Duodenal mucosa (tissue), 2 donors: ENCODE results near the gene TECRL.

Source experiments
- H3K27ac ChIP-seq: one replicate; pipeline ENCODE4 v1.7.0; 2013; ENCODE audit warnings: low read depth, low read length
- H3K27me3 ChIP-seq, 2 donors: one replicate each; pipeline ENCODE4 v1.7.0; 2013; ENCODE audit warnings: low read length in 2 of 2, control low read depth in 1 of 2; ENCODE audit not compliant: insufficient read depth in 2 of 2, control insufficient read depth in 1 of 2
- H3K36me3 ChIP-seq, 2 donors: one replicate each; pipeline ENCODE4 v1.7.0; 2013; ENCODE audit warnings: low read length in 2 of 2, control low read depth in 1 of 2; ENCODE audit not compliant: insufficient read depth in 2 of 2, control insufficient read depth in 1 of 2
- H3K4me1 ChIP-seq, 2 donors: one replicate each; pipeline ENCODE4 v1.7.0; 2013; ENCODE audit warnings: low read length in 2 of 2, control low read depth in 1 of 2; ENCODE audit not compliant: insufficient read depth in 2 of 2, control insufficient read depth in 1 of 2
- H3K4me3 ChIP-seq, 2 donors: one replicate each; pipeline ENCODE4 v1.7.0; 2013; ENCODE audit warnings: low read length in 2 of 2, low read depth in 1 of 2
- H3K9ac ChIP-seq, 2 donors: one replicate each; pipeline ENCODE4 v1.7.0; 2013; ENCODE audit warnings: low read length in 2 of 2, low read depth in 1 of 2
- H3K9me3 ChIP-seq, 2 donors: one replicate each; pipeline ENCODE4 v1.7.0; 2013; ENCODE audit warnings: low read length in 2 of 2, control low read depth in 1 of 2; ENCODE audit not compliant: control insufficient read depth in 1 of 2

TECRL gene

GRCh38 chr4:64385220-64385619 lies 24.0 kb downstream of the TECRL start:
- Histone ChIP-seq H3K36me3 (no peaks in the 10 kb centered on the region), H3K27me3 (no peaks in the 10 kb centered on the region), H3K27ac (no peak overlapping the region), H3K4me3 (no peak overlapping the region), H3K9me3 (peaks cover 3% of the 10 kb centered on the region in 2 donors), H3K9ac (no peak overlapping the region), H3K4me1 (no peaks in the 10 kb centered on the region)

- no peak overlapping the region for H3K27ac ChIP-seq
- no peak overlapping the region for H3K4me3 ChIP-seq
- no peak overlapping the region for H3K9ac ChIP-seq
- no peaks in the 10 kb centered on the region for H3K27me3 ChIP-seq
- H3K4me1 ChIP-seq: no peaks in the 10 kb centered on the region
- no peaks in the 10 kb centered on the region for H3K36me3 ChIP-seq
- peaks cover 3% of the 10 kb centered on the region in 2 donors for H3K9me3 ChIP-seq
Observed at GRCh38 chr4:64384237-64385203, 24.7 kb downstream of the TECRL start.

GRCh38 chr4:64368741-64369140 lies 40.5 kb downstream of the TECRL start:
- Histone ChIP-seq H3K4me1 (no peaks in the 10 kb centered on the region), H3K27me3 (no peaks in the 10 kb centered on the region), H3K27ac (no peak overlapping the region), H3K36me3 (no peaks in the 10 kb centered on the region), H3K4me3 (no peak overlapping the region), H3K9ac (no peak overlapping the region), H3K9me3 (peaks cover 0 to 2% of the 10 kb centered on the region in 2 donors)

GRCh38 chr4:64361399-64361740 lies 47.9 kb downstream of the TECRL start:
- no peaks in the 10 kb centered on the region for H3K27me3 ChIP-seq
- H3K9ac ChIP-seq: no peak overlapping the region
- peaks cover 2 to 6% of the 10 kb centered on the region in 2 donors for H3K9me3 ChIP-seq
- no peak overlapping the region for H3K4me3 ChIP-seq
- H3K27ac ChIP-seq: no peak overlapping the region
- no peaks in the 10 kb centered on the region for H3K4me1 ChIP-seq
- H3K36me3 ChIP-seq: no peaks in the 10 kb centered on the region

DNA sequence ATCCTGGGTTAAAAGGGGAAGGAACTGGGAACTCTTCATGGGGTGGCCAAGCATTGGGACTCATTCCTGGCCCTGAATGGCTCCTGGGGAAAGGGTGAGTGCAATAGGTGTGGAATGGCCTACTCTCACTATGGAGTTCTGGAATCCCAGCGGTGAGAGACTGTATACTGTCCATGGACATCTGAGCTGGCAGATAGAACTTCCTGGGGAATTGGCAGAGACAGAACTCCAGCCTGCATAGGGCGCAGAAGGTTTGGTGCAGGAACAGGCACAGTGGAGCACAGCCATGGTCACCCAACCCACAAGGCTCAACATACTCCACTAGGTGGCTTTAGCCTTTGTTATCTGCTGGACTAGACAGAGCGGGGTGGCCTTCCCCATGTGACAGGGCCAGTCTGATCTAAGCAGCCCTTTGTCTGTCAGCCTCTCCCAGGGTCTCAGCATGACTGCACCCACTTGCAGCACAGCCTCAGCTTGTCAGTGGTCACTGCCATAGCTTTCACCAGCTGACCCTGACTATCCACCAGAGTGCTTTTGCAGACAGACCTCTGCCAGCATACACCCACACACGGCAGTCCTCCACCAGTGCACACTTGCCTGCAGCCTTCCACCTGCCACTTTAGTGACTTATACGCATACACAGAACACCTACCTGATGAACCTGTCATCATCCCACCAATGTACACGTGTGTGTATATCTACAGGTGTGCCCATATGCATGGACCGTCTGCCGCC lies 48.4 kb downstream of the TECRL start:
- Histone ChIP-seq H3K27me3 (no peaks in the 10 kb centered on the region), H3K9me3 (peaks cover 2 to 6% of the 10 kb centered on the region in 2 donors), H3K4me3 (no peak overlapping the region), H3K27ac (no peak overlapping the region), H3K9ac (no peak overlapping the region), H3K4me1 (no peaks in the 10 kb centered on the region), H3K36me3 (no peaks in the 10 kb centered on the region)

DNA sequence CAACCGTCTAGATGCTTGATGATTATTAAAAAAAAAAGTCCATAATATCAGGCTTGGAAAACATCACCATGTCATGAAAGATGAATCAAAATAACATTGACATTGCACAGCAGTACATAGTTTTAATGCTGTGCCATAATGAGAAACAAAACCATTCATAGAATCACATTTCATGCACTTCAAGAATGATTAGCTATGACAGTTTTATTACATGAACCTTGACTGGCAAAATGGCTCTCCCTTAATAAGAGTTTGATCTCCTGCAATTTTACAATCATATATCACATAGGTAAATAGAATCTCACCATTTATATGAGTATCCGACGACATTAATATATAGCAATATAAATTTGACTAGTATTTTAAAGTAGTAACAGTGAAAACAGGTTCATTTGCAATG lies 49.8 kb downstream of the TECRL start:
- no peaks in the 10 kb centered on the region for H3K27me3 ChIP-seq
- H3K4me3 ChIP-seq: no peak overlapping the region
- no peaks in the 10 kb centered on the region for H3K4me1 ChIP-seq
- no peaks in the 10 kb centered on the region for H3K36me3 ChIP-seq
- H3K9me3 ChIP-seq: peaks cover 0 to 6% of the 10 kb centered on the region in 2 donors
- no peak overlapping the region for H3K9ac ChIP-seq
- H3K27ac ChIP-seq: no peak overlapping the region

- H3K9me3 ChIP-seq: peaks cover 0 to 2% of the 10 kb centered on the region in 2 donors
- H3K4me1 ChIP-seq: no peaks in the 10 kb centered on the region
- H3K27ac ChIP-seq: no peak overlapping the region
- no peaks in the 10 kb centered on the region for H3K36me3 ChIP-seq
- no peak overlapping the region for H3K9ac ChIP-seq
- no peaks in the 10 kb centered on the region for H3K27me3 ChIP-seq
- no peak overlapping the region for H3K4me3 ChIP-seq
Observed at GRCh38 chr4:64353904-64354303, 55.3 kb downstream of the TECRL start.

DNA sequence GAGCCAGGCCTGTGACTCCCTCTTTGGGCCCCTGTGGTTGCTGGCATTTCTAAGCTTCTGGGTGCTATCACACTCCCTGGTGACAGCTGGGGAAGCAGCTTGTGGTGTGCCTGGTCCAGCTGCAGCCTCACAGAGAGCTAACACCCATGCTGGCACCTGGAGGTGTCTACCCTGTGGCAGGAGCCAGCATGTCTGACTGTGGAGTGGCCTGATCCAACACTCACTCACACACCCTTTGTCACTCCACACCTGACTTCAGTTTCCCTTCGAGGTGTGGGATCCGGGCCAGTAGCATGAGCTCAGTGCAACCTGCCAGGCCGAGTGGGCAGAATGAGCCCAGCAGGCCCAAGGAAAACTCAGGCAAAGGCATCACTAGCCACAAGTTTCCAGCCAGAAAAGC lies 67.5 kb downstream of the TECRL start:
- no peak overlapping the region for H3K9ac ChIP-seq
- H3K4me1 ChIP-seq: no peaks in the 10 kb centered on the region
- no peaks in the 10 kb centered on the region for H3K27me3 ChIP-seq
- H3K9me3 ChIP-seq: peaks cover 7 to 10% of the 10 kb centered on the region in 2 donors
- no peak overlapping the region for H3K27ac ChIP-seq
- H3K36me3 ChIP-seq: no peaks in the 10 kb centered on the region
- H3K4me3 ChIP-seq: no peak overlapping the region

DNA sequence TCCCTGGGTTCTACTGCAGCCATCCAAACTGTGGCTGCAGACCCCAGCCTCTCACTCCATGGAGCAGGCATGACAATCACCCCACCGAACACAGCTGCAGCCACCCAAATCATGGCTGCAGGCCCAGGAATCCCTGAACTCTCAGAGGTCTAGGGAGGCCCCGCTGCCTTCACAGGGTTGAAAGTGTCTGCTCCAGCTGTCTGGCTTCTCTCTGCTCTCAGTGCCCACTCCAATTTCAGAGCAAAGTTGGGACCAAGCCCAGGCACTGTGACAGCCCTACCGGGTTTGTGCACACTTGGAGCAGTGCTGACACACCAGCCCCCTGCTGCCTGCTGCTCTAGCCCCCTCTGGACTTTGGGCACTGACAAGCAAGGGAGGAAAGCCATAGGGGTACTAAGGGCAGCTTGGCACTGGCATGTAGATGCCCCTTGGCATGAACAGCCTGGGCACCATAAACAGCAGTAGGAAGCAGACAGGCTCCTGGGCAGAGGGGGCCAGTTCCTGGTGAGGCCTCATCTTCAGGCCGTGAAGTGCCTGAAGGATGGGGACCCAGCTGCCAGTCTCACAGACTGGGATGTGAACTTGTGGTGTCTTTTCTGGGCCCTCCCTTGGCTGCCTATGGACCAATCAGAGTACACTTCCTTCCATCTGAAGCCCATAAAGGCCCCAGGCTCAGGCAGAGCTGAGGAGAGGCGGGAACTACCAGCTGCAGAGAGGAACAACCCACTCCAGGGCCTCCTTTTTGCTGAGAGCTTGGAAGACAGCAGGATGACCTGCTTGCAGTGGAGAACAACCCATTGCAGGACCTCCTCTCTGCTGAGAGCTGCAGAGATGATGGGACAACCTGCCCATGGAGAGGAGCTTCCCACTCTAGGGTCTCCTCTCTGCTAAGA lies 68.8 kb downstream of the TECRL start:
- H3K4me3 ChIP-seq: no peak overlapping the region
- H3K27ac ChIP-seq: no peak overlapping the region
- peaks cover 3 to 10% of the 10 kb centered on the region in 2 donors for H3K9me3 ChIP-seq
- H3K4me1 ChIP-seq: no peaks in the 10 kb centered on the region
- no peaks in the 10 kb centered on the region for H3K36me3 ChIP-seq
- no peaks in the 10 kb centered on the region for H3K27me3 ChIP-seq
- H3K9ac ChIP-seq: no peak overlapping the region
